ENCODE data around the gene CTAGE4. TPM values are rescaled to one million over a fixed set of nuclear protein-coding genes. Genes with fewer than 3 reads are reported as not detected.
"Not testable (repeated sequence)": the region's sequence is repeated elsewhere in the genome, so short reads cannot be mapped to it uniquely, and the experiment has no call there.

The CTAGE4 gene
- total RNA-seq, 1 donor from 2014 or later: 0.07 TPM

DNA sequence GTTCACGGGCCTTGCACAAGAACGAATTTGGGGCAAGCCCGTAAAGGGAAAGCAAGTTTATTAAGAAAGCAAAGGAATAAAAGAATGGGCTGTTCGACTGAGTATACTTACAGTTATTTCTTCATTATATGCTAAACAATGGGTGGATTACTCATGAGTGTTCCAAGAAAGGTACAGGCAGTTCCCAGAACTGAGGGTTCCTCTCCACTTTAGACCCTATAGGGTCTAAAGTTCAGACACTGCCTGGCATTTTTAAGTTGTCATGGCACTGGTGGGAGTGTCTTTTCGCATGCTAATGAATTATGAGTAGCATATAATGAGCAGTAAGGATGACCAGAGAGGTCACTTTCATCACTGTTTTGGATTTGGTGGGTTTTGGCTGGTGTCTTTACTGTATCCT, 22.0 kb downstream of the CTAGE4 start:
- not testable (repeated sequence) for DNase-seq (ENCODE audit: low read depth, low spot score)

DNA sequence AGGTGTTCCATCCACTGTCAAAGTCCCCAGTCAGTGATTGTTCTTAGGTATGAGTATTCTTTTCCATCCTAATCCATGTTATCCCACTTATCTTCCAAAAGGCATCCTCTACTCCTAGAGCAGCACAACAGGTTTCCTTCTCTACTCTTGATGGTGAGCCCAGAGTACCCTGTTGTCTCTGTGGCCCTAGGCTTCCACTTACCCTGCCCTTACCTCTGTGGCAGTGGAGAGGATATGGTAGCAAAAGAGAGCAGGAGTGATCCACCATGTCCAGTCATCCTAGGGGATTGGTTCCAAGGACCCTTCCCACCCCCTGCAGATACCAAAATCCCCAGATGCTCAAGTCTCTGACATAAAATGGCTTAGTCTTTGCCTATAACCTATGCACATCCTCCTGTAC, 33.9 kb downstream of the CTAGE4 start:
- DNase-seq (ENCODE audit: low read depth, low spot score): not testable (repeated sequence)

DNA sequence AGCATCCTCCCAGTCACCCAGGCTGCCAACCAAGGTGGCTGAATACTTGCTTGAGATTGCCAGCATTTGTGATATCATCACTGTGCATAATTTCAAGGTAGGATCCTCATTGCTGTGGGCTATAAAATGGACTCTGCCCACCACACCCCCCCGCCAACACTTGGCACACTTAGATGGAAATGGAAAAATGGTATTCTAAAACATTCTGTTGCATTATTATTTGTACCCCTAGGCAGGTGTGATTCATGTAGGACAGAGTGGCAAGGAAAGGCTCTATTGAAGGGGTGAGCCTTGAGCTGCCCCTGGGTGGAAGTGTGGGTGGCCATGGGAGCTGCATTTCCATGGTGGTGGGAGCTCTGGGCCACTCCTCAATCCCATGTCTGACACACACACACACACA, 35.3 kb downstream of the CTAGE4 start:
- DNase-seq (ENCODE audit: low read depth, low spot score): not testable (repeated sequence)

DNA sequence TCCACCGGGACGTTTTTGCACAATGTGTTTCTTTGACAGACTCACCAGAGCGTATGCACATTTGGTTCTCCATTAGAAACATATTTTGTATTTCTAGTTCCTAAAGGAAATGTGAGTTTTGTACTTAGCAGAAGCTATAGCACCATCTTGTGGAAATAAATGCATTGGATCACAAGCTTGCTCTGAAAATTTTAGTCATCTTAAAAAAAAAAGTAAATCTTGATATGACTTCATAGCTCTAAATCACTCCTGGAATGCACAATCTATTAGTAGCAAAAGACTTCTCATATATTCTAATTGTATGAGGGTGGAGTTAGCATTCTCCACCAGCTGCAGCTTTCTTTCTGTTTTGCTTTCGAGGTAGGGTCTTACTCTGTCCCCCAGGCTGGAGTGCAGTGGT, 35.9 kb downstream of the CTAGE4 start:
- DNase-seq (ENCODE audit: low read depth, low spot score): not testable (repeated sequence)

DNA sequence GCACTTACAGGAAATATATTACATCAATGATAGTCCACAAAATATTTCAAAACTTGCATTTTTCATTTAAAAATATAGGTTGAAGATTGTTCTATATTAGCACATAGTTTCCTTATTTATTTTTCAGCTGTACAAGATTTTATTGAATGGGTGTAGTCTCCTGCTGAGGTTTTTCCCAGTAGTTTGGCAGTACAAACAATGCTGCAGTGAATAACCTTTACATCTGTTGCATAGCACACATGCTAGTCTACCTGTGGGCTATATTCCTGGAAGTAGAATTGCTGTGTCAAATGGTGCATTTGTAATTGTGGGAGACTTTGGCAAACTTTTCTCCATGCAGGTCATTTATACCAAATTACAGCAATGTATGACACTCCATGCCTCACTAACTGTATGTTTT, 37.3 kb downstream of the CTAGE4 start:
- not testable (repeated sequence) for DNase-seq (ENCODE audit: low read depth, low spot score)

DNA sequence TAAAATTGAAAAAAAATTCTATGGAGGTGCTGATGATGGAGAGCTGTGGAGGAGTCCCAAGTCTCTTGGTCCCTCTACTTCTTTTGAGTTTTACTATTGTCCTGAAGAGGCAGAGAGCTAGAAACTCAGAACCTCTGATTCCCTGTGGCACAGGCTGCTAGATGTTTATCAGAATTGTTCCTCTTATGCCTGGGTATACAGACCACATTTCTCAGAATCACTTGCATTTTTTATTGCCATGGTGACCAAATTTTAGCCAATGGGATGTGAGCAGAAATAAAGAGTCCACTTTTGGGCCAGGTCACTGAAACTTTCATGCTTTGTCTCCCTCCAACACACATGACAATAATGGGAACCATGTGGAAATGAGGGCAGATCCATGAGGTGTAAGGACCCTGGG, 40.4 kb downstream of the CTAGE4 start:
- not testable (repeated sequence) for DNase-seq (ENCODE audit: low read depth, low spot score)

DNA sequence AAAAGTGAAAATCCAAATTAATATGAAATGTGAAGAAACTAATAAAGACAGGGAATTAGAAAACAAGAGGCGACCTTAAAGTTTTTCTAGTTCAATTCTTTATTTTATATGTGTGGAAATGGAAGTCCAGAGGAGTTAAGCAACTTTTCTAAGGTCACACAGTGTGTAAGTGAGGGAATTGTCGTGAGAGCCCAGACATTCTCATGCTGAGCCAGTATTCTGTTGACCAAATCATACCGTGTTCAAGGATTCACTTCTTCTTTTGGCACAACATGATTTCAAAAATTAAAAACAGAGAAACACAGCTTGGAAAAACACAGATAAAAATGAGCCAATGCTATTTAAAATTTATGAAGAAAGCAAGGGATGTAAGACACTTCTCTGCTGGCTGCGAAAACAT, 43.6 kb downstream of the CTAGE4 start:
- DNase-seq (ENCODE audit: low read depth, low spot score): not testable (repeated sequence)

DNA sequence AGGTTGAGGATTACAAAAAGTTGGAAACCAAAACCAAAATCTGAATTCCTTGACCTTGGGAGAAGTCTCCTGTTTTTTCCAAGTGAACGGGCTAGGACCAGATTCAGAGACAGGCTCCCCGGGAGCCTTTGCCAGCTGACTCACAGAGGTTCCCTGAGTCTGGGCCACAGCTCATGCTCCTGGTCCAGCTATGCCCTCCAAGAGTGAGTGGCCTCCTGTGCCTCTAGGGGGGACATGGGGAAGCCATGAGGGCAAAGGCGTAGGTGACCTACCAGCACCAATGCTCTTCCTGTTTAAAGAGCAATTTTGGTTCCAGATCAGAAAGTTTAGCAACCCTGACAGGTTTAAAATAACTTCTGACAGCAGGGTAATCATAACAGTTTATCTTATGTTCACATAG, 45.5 kb downstream of the CTAGE4 start:
- not testable (repeated sequence) for DNase-seq (ENCODE audit: low read depth, low spot score)

DNA sequence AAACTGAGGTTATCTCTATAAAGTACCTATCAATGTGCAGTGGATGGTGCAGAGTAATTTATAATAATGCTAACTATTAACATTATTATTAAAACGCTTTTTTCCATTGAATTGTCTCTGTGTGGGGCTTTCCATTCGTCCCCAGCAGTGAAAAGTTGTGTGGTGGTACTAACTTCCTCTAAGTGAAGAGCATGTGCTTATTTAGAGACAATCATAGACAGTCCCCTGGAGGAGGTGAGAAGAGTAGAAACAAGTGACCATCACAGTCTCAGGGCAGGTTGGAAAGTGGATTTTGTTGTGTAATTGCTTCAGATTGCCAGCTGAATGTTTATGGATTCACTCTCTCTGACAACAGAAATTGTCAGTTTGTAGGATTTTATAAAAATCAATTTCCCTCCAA, 47.8 kb downstream of the CTAGE4 start:
- not testable (repeated sequence) for DNase-seq (ENCODE audit: low read depth, low spot score)

DNA sequence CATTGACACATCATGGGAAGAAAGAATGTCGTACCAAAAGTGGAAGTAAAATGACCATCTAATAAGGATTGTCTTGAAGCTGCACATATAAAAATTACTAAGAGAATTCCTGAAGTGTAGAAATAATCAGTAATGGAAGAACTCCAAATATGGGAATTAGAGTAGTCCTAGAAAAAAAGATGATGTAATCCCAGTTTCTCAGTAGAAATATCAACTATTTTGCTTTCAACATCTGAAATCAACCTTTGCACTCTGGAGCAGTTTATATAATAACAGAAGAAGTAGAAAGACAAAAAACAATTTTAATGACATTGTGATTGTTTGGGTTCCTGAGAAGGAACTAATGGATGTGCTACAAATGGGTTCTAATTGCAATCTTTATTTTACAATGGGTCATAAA, 49.8 kb downstream of the CTAGE4 start:
- not testable (repeated sequence) for DNase-seq (ENCODE audit: low read depth, low spot score)

Other genes with a start within 250 kb of the CTAGE4 start
- not detected in 2 replicates for gene OR2F2, start 248.2 kb upstream of the CTAGE4 start, total RNA-seq
- gene OR2F1, start 228.6 kb upstream of the CTAGE4 start, total RNA-seq: not detected in 2 replicates
- not detected in 2 replicates for gene OR6B1, start 183.1 kb upstream of the CTAGE4 start, total RNA-seq
- gene OR2A5, start 134.5 kb upstream of the CTAGE4 start, total RNA-seq: not detected in 2 replicates
- gene OR2A25, start 113.7 kb upstream of the CTAGE4 start, total RNA-seq: not detected in 2 replicates
- not detected in 2 replicates for gene OR2A12, start 97.2 kb upstream of the CTAGE4 start, total RNA-seq
- not detected in 2 replicates for gene OR2A2, start 73.9 kb upstream of the CTAGE4 start, total RNA-seq
- not detected in 2 replicates for gene OR2A14, start 60.3 kb upstream of the CTAGE4 start, total RNA-seq
- gene ARHGEF35, start 12.4 kb downstream of the CTAGE4 start, total RNA-seq: 0.40 and 0.88 TPM in 2 replicates
- under 0.01 TPM in 1 of 2 replicates, not detected in the other for gene OR2A42, start 56.1 kb downstream of the CTAGE4 start, total RNA-seq
- gene OR2A7, start 81.3 kb downstream of the CTAGE4 start, total RNA-seq: 0.07 and 0.11 TPM in 2 replicates
- gene CTAGE8, start 85.8 kb downstream of the CTAGE4 start, total RNA-seq: 0.04 and 0.20 TPM in 2 replicates
- 0.07 TPM in 1 of 2 replicates, not detected in the other for gene OR2A1, start 129.0 kb downstream of the CTAGE4 start, total RNA-seq
- 0.49 and 0.66 TPM in 2 replicates for gene ARHGEF5, start 171.9 kb downstream of the CTAGE4 start, total RNA-seq
- not detected in 2 replicates for gene NOBOX, start 220.2 kb downstream of the CTAGE4 start, total RNA-seq